ENCODE data around the gene BMPR1A.
"Not testable (repeated sequence)": the region's sequence is repeated elsewhere in the genome, so short reads cannot be mapped to it uniquely, and the experiment has no call there.

BMPR1A gene

DNA sequence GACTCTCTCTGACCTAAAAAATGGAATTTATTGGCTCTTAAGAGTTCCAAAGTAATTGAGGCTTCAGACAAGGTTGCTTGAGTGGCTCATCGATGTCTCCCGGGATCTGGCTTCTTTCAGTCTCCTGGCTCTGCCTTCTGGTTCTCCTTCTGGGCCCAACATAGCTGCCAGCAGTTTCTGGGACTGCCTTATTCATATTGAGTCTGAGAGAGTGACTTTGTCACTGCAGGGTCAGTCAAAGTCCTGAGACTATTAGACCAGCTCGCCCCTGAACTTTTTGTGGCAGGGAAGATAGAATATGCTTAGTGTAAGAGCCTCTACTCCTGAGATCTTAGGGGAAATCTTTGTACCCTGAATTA, 107.0 kb downstream of the BMPR1A start:
- DNase-seq (ENCODE audit: extremely low spot score), result no peak
- TF ChIP-seq CTBP1 (IDR thresholded peaks at IDR 0.05; ENCODE audit: borderline replicate concordance) (no peak), ELF4 (IDR thresholded peaks at IDR 0.05) (no peak), LEF1 (IDR thresholded peaks at IDR 0.05; ENCODE audit: borderline replicate concordance) (no peak), BHLHE40 (IDR thresholded peaks at IDR 0.05; ENCODE audit: borderline replicate concordance) (no peak), SP1 (IDR thresholded peaks at IDR 0.05) (no peak), ZNF384 (IDR thresholded peaks at IDR 0.05) (no peak), TARDBP (IDR thresholded peaks at IDR 0.05) (no peak)
- ChIA-PET CTCF (interaction anchor here (0.6 kb wide), 2 partner anchors 12 to 199 kb away, joined by 5 to 7 read pairs; no protein-coding TSS in a partner anchor), POLR2A (no interaction called here)

DNA sequence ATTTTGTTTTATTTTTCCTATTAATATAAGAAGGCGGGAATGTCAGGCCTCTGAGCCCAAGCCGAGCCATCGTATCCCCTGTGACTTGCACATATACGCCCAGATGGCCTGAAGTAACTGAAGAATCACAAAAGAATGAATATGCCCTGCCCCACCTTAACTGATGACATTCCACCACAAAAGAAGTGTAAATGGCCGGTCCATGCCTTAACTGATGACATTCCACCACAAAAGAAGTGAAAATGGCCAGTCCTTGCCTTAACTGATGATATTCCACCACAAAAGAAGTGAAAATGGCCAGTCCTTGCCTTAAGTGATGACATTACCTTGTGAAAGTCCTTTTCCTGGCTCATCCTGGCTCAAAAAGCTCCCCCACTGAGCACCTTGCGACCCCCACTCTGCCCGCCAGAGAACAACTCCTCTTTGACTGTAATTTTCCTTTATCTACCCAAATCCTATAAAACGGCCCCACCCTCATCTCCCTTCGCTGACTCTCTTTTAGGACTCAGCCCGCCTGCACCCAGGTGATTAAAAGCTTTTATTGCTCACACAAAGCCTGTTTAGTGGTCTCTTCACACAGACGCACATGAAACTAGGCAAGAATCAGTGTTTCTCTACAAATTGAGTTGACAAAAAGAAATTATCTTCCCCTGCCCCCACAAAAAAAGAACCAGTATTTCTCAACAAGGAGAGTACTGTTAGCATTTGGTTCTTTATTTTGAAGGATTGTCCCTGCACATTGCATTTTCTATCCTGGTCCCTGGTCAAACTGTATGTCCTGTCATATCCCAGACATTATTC, 108.8 kb downstream of the BMPR1A start:
- CTCF ChIA-PET; DNase-seq (ENCODE audit: extremely low spot score): not testable (repeated sequence)
- POLR2A ChIA-PET, result interaction anchor here (1.2 kb wide), 1 partner anchor 109 kb away, joined by 5 read pairs; the partner anchor contains the start of gene BMPR1A

DNA sequence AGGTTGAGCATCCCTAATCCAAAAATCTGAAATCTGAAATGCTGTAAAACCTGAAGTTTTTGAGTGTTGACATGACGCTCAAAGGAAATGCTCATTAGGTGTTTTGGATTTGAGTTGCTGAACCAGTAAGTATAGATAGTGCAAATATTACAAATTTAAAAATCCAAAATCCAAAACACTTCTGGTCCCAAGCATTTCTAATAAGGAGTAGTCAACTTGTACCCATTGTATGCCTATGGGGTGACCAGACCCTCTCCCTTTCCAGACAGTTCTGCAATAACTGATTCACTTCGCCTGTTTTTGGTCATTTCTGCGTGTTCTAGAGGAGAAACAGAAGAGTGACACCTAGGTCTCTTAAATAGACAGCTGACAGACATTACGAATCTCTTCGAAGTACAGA, 110.7 kb downstream of the BMPR1A start:
- no peak for DNase-seq (ENCODE audit: extremely low spot score)
- TF ChIP-seq LEF1 (IDR thresholded peaks at IDR 0.05; ENCODE audit: borderline replicate concordance), result no peak
- no peak for TF ChIP-seq FOXA1 (IDR thresholded peaks at IDR 0.05)
- TF ChIP-seq FOXM1 (IDR thresholded peaks at IDR 0.05; ENCODE audit: borderline replicate concordance), result no peak
- TF ChIP-seq FOXK2 (IDR thresholded peaks at IDR 0.05), result no peak
- TF ChIP-seq BHLHE40 (IDR thresholded peaks at IDR 0.05; ENCODE audit: borderline replicate concordance), result no peak
- no peak for TF ChIP-seq CTBP1 (IDR thresholded peaks at IDR 0.05; ENCODE audit: borderline replicate concordance)
- POLR2A ChIA-PET, result no interaction called here
- CTCF ChIA-PET, result no interaction called here

DNA sequence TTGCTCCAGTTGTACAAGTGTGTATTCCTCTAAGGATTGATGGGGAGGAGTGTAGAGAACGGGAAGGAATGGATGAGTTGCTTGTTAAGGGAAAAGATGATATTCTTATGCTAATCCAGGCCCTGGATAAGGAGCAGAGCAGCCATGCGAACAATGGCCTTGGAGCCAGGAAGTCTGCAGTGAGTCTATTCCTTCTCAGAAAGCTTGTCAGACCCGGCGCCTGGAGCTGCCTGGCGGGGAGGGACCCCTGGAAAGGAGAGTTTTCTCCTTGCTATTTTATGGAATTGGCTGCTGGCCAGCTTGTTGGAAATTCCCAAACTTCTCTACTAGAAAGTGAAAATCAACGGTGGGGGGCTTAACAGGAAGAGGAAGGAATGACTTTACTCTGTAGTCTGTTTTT, 111.9 kb downstream of the BMPR1A start:
- ChIA-PET POLR2A (interaction anchor here (0.8 kb wide), 1 partner anchor 112 kb away, joined by 6 read pairs; the partner anchor contains the start of gene BMPR1A), CTCF (interaction anchor here (0.7 kb wide), 1 partner anchor 34 kb away, joined by 6 read pairs; no protein-coding TSS in a partner anchor)
- TF ChIP-seq ELF4 (IDR thresholded peaks at IDR 0.05), result no peak
- TF ChIP-seq FOXK2 (IDR thresholded peaks at IDR 0.05), result no peak
- no peak for TF ChIP-seq TARDBP (IDR thresholded peaks at IDR 0.05)
- TF ChIP-seq, protein P1, sequence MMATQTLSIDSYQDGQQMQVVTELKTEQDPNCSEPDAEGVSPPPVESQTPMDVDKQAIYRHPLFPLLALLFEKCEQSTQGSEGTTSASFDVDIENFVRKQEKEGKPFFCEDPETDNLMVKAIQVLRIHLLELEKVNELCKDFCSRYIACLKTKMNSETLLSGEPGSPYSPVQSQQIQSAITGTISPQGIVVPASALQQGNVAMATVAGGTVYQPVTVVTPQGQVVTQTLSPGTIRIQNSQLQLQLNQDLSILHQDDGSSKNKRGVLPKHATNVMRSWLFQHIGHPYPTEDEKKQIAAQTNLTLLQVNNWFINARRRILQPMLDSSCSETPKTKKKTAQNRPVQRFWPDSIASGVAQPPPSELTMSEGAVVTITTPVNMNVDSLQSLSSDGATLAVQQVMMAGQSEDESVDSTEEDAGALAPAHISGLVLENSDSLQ (IDR thresholded peaks at IDR 0.05), result no peak
- no peak for TF ChIP-seq FOXA1 (IDR thresholded peaks at IDR 0.05)
- no peak for TF ChIP-seq L3MBTL2 (conservative IDR thresholded peaks at IDR 0.05)
- TF ChIP-seq FOXM1 (IDR thresholded peaks at IDR 0.05; ENCODE audit: borderline replicate concordance), result no peak
- no peak for TF ChIP-seq SP1 (IDR thresholded peaks at IDR 0.05)
- TF ChIP-seq ZNF384 (IDR thresholded peaks at IDR 0.05), result no peak
- no peak for TF ChIP-seq LEF1 (IDR thresholded peaks at IDR 0.05; ENCODE audit: borderline replicate concordance)
- no peak for TF ChIP-seq SUZ12 (IDR thresholded peaks at IDR 0.05)
- no peak for TF ChIP-seq ARNT (IDR thresholded peaks at IDR 0.05)
- no peak for TF ChIP-seq CTBP1 (IDR thresholded peaks at IDR 0.05; ENCODE audit: borderline replicate concordance)
- TF ChIP-seq BHLHE40 (IDR thresholded peaks at IDR 0.05; ENCODE audit: borderline replicate concordance), result no peak
- no peak for TF ChIP-seq NFRKB (IDR thresholded peaks at IDR 0.05)
- no peak for TF ChIP-seq HDGF (IDR thresholded peaks at IDR 0.05; ENCODE audit: borderline replicate concordance)
- peak; percentile 72 for DNase-seq (ENCODE audit: extremely low spot score)

DNA sequence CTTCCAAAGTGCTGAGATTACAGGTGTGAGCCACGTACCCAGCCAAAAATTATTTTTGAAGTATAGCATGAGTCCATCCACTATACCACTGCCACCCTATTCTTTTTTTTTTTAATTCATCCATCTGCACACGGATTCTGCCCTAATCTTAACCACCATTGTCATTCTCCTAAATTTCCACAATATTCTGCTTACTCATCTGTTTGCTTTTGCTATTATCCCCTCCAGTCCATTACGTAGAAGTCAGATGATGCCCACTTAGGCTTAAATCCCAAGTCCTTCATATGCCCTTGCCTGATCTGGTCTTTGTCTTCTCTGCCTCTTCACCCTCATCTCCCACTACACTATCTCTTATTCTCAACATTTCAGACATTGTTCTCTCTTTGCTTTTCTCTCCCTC, 114.3 kb downstream of the BMPR1A start:
- no peak for DNase-seq (ENCODE audit: extremely low spot score)
- TF ChIP-seq LEF1 (IDR thresholded peaks at IDR 0.05; ENCODE audit: borderline replicate concordance) (no peak), FOXM1 (IDR thresholded peaks at IDR 0.05; ENCODE audit: borderline replicate concordance) (no peak), BHLHE40 (IDR thresholded peaks at IDR 0.05; ENCODE audit: borderline replicate concordance) (no peak)
- TF ChIP-seq, protein P1 (IDR thresholded peaks at IDR 0.05), result no peak
- CTCF ChIA-PET, result no interaction called here
- POLR2A ChIA-PET, result no interaction called here

DNA sequence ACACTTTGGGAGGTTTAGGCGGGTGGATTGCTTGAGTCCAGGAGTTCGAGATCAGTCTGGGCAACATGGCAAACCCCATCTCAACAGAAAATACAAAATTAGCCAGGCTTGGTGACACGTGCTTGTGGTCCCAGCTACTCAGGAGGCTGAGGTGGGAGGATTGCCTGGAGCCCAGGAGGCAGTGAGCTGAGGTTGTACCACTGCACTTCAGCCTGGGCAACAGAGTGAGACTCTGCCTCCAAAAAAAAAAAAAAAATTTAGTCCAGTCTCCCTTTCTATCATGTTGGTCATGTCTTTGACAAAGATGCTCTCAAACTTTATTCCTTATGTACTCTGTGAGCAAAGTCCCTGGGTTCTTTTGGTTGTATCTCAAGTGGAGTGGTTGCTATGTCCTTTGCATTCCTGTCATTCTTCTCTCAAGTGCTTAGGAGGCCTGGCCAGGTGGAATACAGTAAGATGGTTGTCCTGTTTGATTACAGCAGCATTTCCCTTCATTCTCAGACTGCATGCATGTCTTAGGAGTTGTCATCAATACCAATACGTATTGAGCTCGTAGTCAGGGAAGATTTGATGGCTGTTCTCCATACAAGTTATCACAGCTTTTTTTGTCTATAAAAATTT, 115.3 kb downstream of the BMPR1A start:
- TF ChIP-seq FOXM1 (IDR thresholded peaks at IDR 0.05; ENCODE audit: borderline replicate concordance) (no peak), SUZ12 (IDR thresholded peaks at IDR 0.05) (no peak), FOXA1 (IDR thresholded peaks at IDR 0.05) (no peak), ELF4 (IDR thresholded peaks at IDR 0.05) (no peak), HDGF (IDR thresholded peaks at IDR 0.05; ENCODE audit: borderline replicate concordance) (no peak), SP1 (IDR thresholded peaks at IDR 0.05) (no peak)
- TF ChIP-seq, protein P1 (IDR thresholded peaks at IDR 0.05), result no peak
- DNase-seq (ENCODE audit: extremely low spot score), result no peak
- POLR2A ChIA-PET, result interaction anchor here (2.0 kb wide), 1 partner anchor 116 kb away, joined by 4 read pairs; the partner anchor contains the start of gene BMPR1A
- CTCF ChIA-PET, result no interaction called here
